NCI-H2107 treated with DMSO at 0.1 percent for 48 hours (cell line): ENCODE data around the gene KASH5.

ENCODE experiments used
- DNase-seq: peaks from one replicate; lab custom pipeline; 2025; ENCODE audit not compliant: unreplicated experiment; lab: John Stamatoyannopoulos, UW

KASH5 gene

GRCh38 chr19:49393881-49394280 lies 5.8 kb downstream of the KASH5 start:
- no peak for DNase-seq

GRCh38 chr19:49395581-49396407 lies 7.7 kb downstream of the KASH5 start:
- DNase-seq: no peak

GRCh38 chr19:49396738-49397505 lies 8.9 kb downstream of the KASH5 start:
- no peak for DNase-seq

- no peak for DNase-seq
Observed at GRCh38 chr19:49398001-49398615, 10.1 kb downstream of the KASH5 start.

- DNase-seq: no peak
Observed at GRCh38 chr19:49398931-49399330, 10.9 kb downstream of the KASH5 start.

GRCh38 chr19:49400029-49400428 lies 12.0 kb downstream of the KASH5 start:
- no peak for DNase-seq

GRCh38 chr19:49403404-49404187 lies 15.5 kb downstream of the KASH5 start:
- peak; percentile 98 for DNase-seq

GRCh38 chr19:49407079-49407478 lies 19.0 kb downstream of the KASH5 start:
- DNase-seq: no peak

GRCh38 chr19:49407482-49408015 lies 19.5 kb downstream of the KASH5 start:
- no peak for DNase-seq

GRCh38 chr19:49408816-49409440 lies 20.9 kb downstream of the KASH5 start:
- DNase-seq: no peak

GRCh38 chr19:49409441-49410029 lies 21.5 kb downstream of the KASH5 start:
- no peak for DNase-seq

GRCh38 chr19:49411681-49412326 lies 23.8 kb downstream of the KASH5 start:
- DNase-seq: no peak

- no peak for DNase-seq
Observed at GRCh38 chr19:49413348-49413747, 25.3 kb downstream of the KASH5 start.

- DNase-seq: no peak
Observed at GRCh38 chr19:49414256-49414655, 26.2 kb downstream of the KASH5 start.

- DNase-seq: no peak
Observed at GRCh38 chr19:49415102-49415809, 27.2 kb downstream of the KASH5 start.

- DNase-seq: no peak
Observed at GRCh38 chr19:49415810-49416200, 27.8 kb downstream of the KASH5 start.

GRCh38 chr19:49417088-49417487 lies 29.0 kb downstream of the KASH5 start:
- no peak for DNase-seq

- DNase-seq: no peak
Observed at GRCh38 chr19:49418511-49418910, 30.5 kb downstream of the KASH5 start.

GRCh38 chr19:49419173-49419572 lies 31.1 kb downstream of the KASH5 start:
- DNase-seq: no peak
